Right lobe of liver (tissue), 6 donors: Measurements from ENCODE around the gene NACC1. TPM values are rescaled to one million over a fixed set of nuclear protein-coding genes. Genes with fewer than 3 reads are reported as not detected.

Experiments
- ATAC-seq, 4 donors: fragments of 200-7000 bp; cut with Tn5 transposase; one replicate each; pipeline ENCODE4 v1.9.1; 2020; ENCODE audit warnings: mild to moderate bottlenecking in 4 of 4, moderate library complexity in 4 of 4
- DNase-seq, 3 donors: peaks; one replicate each; pipeline ENCODE4 v3.0.0-alpha.2; 2020
- H3K27ac ChIP-seq, 3 donors: fragments of 200-600 bp; one replicate each; pipeline ENCODE4 v1.8.0; 2022
- H3K27me3 ChIP-seq, 2 donors: fragments of 200-600 bp; one replicate each; pipeline ENCODE4 v1.8.0; 2022
- H3K36me3 ChIP-seq, 4 donors: fragments of 200-600 bp; sonication (generic) in 1 of 4; one replicate each; pipeline versions ENCODE4 v1.5.1 to v1.8.0; 2017 to 2022; ENCODE audit warnings: control low read depth in 1 of 4
- H3K4me1 ChIP-seq, 4 donors: fragments of 200-600 bp; sonication (generic) in 1 of 4; one replicate each; pipeline versions ENCODE4 v1.5.1 to v1.8.0; 2017 to 2022; ENCODE audit warnings: control low read depth in 1 of 4
- H3K4me3 ChIP-seq, 3 donors: fragments of 200-600 bp; one replicate each; pipeline ENCODE4 v1.8.0; 2022
- H3K9me3 ChIP-seq, 4 donors: fragments of 200-600 bp; sonication (generic) in 1 of 4; one replicate each; pipeline versions ENCODE4 v1.5.1 to v1.8.0; 2017 to 2022; ENCODE audit warnings: control low read depth in 1 of 4
- CTCF ChIP-seq, 4 donors: fragments of 200-600 bp in 3 of 4; fragments of 450-650 bp in 1 of 4; IDR thresholded peaks; one replicate each; pipeline versions ENCODE4 v1.5.1 to v1.8.0; 2016 to 2022; ENCODE audit warnings: antibody characterized with exemption in 4 of 4, mild to moderate bottlenecking in 2 of 4
- POLR2A ChIP-seq: fragments of 450-650 bp; IDR thresholded peaks from one replicate; pipeline ENCODE4 v1.6.1; 2017; ENCODE audit warnings: antibody characterized with exemption, mild to moderate bottlenecking
- WGBS: methylation state at CpG from one replicate; pipeline ENCODE4 v1.1.6; 2018; ENCODE audit warnings: low coverage, low lambda C conversion rate; ENCODE audit not compliant: insufficient coverage; ENCODE audit errors: missing lambda C conversion rate; 5-methylcytosine and 5-hydroxymethylcytosine counted together
- intact Hi-C, 2 donors: fragments of 100-400 bp; cut with DNase I; formaldehyde crosslinking; loops; one replicate each; pipeline versions ENCODE4 v1.11.2 to v1.14.1; 2022
- total RNA-seq, 6 experiments: library from RNA; depleted of rRNA in 2 of 6; stranded (reverse); fragments of >200 nt in 2 of 6; fragmentation: NEBNext Ultra II Directional in 3 of 6; extraction: Animal tissue kit (Norgen Biotek cat#: 25700) in 3 of 6; gene quantifications; one replicate each; pipeline versions ENCODE4 v1.1.0 to v1.2.4, GENCODE V29; 2016 to 2023
- donor health status: DM: no; HTN: yes; CAD: no.
- donor health status: DM: no; HTN: no; CAD: no.
- donor health status: DM: no; HTN: no; CAD: no.
- donor health status: DM: no; HTN: yes; CAD: no.
- donor health status: DM: no; HTN: yes; CAD: no.

The NACC1 gene
- total RNA-seq, 6 experiments from 2014 or later: 19.2 to 30.3 (median 26.4) TPM

DNA sequence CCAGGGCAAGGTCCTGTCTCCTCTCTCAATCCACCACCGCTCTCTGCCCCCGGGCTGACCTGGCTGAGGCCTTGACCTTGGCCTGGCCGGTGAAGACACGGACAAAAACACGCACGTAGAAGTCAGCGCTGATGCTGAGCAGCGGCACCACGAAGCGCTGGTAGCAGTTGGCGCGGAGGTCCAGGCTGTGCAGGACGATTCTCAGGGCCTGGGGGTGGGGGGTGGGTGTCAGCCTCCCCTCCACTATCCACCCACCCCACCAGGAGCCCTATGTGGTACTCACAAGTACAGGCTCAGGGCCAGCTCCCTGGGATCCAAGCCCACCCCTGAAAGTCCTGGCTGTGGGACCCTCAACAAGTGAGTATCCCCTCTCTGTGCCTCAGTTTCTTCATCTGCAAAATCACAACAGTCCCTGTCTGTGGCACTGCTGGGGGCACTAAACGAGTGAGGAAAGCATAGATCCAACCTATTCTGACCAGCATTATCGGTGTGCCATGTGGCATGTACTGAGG is 7.9 kb upstream of the NACC1 start:
- ATAC-seq (no peak), DNase-seq (no peak)
- Histone ChIP-seq H3K27me3 (no peaks in the 10 kb centered on the region), H3K4me3 (no peak overlapping the region), H3K4me1 (no peaks in the 10 kb centered on the region), H3K36me3 (peaks cover 0 to 18% (median 0%) of the 10 kb centered on the region in 4 donors), H3K9me3 (no peaks in the 10 kb centered on the region), H3K27ac (no peak overlapping the region)
- intact Hi-C loops: no loop called here
- no peak for TF ChIP-seq CTCF (IDR thresholded peaks at IDR 0.05)
- no peak for TF ChIP-seq POLR2A
- no CpG with 5 or more reads among the region's 15 CpGs for WGBS

GRCh38 chr19:13112555-13112954 is 5.5 kb upstream of the NACC1 start:
- DNase-seq (no peak), ATAC-seq (no peak)
- Histone ChIP-seq H3K9me3 (no peaks in the 10 kb centered on the region), H3K27ac (no peak overlapping the region), H3K27me3 (no peaks in the 10 kb centered on the region), H3K4me1 (peaks cover 0 to 9% (median 3%) of the 10 kb centered on the region in 4 donors), H3K4me3 (no peak overlapping the region), H3K36me3 (peaks cover 0 to 18% (median 0%) of the 10 kb centered on the region in 4 donors)
- no peak for TF ChIP-seq POLR2A
- TF ChIP-seq CTCF (IDR thresholded peaks at IDR 0.05): no peak
- no CpG with 5 or more reads among the region's 10 CpGs for WGBS
- intact Hi-C loops: no loop called here

- no peaks in the 10 kb centered on the region for H3K9me3 ChIP-seq
- no peak for ATAC-seq
- peak overlapping the region; percentile 97 to 99 (median 98) for H3K4me3 ChIP-seq
- TF ChIP-seq POLR2A (no peak), CTCF (IDR thresholded peaks at IDR 0.05) (no peak)
- H3K27me3 ChIP-seq: no peaks in the 10 kb centered on the region
- intact Hi-C loops: no loop called here
- DNase-seq: peak in 1 of 3 donors; percentile 46
- H3K27ac ChIP-seq: peak overlapping the region in 2 of 3 donors; percentile 17 to 21
- peaks cover 0 to 18% (median 0%) of the 10 kb centered on the region in 4 donors for H3K36me3 ChIP-seq
- H3K4me1 ChIP-seq: peaks cover 0 to 16% (median 7%) of the 10 kb centered on the region in 4 donors
- 29% methylated on average over 1 of the region's 18 CpGs for WGBS
These were observed 2.2 kb upstream of the NACC1 start for GRCh38 chr19:13115936-13116281.

- DNase-seq: peak; percentile 91 to 95 (median 93)
- 0% methylated on average over 15 of the region's 51 CpGs for WGBS
- H3K9me3 ChIP-seq: no peaks in the 10 kb centered on the region
- no peaks in the 10 kb centered on the region for H3K27me3 ChIP-seq
- H3K27ac ChIP-seq: peak within 1 kb of the TSS; percentile 17 to 56 (median 42)
- peak; percentile 15 for TF ChIP-seq POLR2A
- no peak for TF ChIP-seq CTCF (IDR thresholded peaks at IDR 0.05)
- H3K4me3 ChIP-seq: peak within 1 kb of the TSS; percentile 97 to 99 (median 98)
- H3K4me1 ChIP-seq: peaks cover 0 to 16% (median 7%) of the 10 kb centered on the region in 4 donors
- ATAC-seq: peak; percentile 69 to 85 (median 79)
- H3K36me3 ChIP-seq: peaks cover 0 to 18% (median 0%) of the 10 kb centered on the region in 4 donors
- intact Hi-C loops: no loop called here
These were observed 1.5 kb upstream of the NACC1 start, which contains the start of gene TRMT1 for GRCh38 chr19:13116282-13117175. Gene TRMT1 (minus strand): TSS chr19:13116740. CDS start chr19:13116399, 341 bp downstream.
